Thyroid gland (tissue), 4 donors: ENCODE data around the gene SLC25A41. TPM values are rescaled to one million over a fixed set of nuclear protein-coding genes. Genes with fewer than 3 reads are reported as not detected.

Experiments
- DNase-seq, 2 donors: peaks; one replicate each; pipeline ENCODE4 v3.0.0-alpha.2; 2019
- H3K27ac ChIP-seq, 3 donors: fragments of 200-600 bp; sonication (generic); 1 replicate in 2 of 3; 2 replicates in 1 of 3; pipeline ENCODE4 v1.5.1; 2016 to 2019; ENCODE audit warnings: mild to moderate bottlenecking in 1 of 3, moderate library complexity in 1 of 3
- H3K27me3 ChIP-seq: fragments of 200-600 bp; sonication (generic); one replicate; pipeline ENCODE4 v1.5.1; 2019
- H3K36me3 ChIP-seq, 2 donors: fragments of 200-600 bp; sonication (generic); one replicate each; pipeline ENCODE4 v1.5.1; 2016 to 2019
- H3K4me1 ChIP-seq, 2 donors: fragments of 200-600 bp; sonication (generic); one replicate each; pipeline ENCODE4 v1.5.1; 2017 to 2019
- H3K4me3 ChIP-seq, 3 donors: fragments of 200-600 bp; sonication (generic); replicated peaks in 1 of 3; 1 replicate in 2 of 3; 2 replicates in 1 of 3; pipeline ENCODE4 v1.5.1; 2016; ENCODE audit warnings: mild to moderate bottlenecking in 1 of 3
- H3K9me3 ChIP-seq: fragments of 200-600 bp; sonication (generic); one replicate; pipeline ENCODE4 v1.5.1; 2017
- POLR2A ChIP-seq, 2 donors: fragments of 450-650 bp; IDR thresholded peaks; one replicate each; pipeline ENCODE4 v1.6.1; 2017; ENCODE audit warnings: antibody characterized with exemption in 2 of 2, mild to moderate bottlenecking in 2 of 2, moderate library complexity in 1 of 2
- WGBS, 2 donors: methylation state at CpG; one replicate each; pipeline ENCODE4 v1.1.5; 2017; 5-methylcytosine and 5-hydroxymethylcytosine counted together
- intact Hi-C: fragments of 100-400 bp; cut with DNase I; formaldehyde crosslinking; loops from one replicate; pipeline ENCODE4 v1.15.1; 2023
- total RNA-seq, 4 donors: library from RNA; depleted of rRNA; stranded (reverse); fragments of >200 nt; gene quantifications; one replicate each; pipeline ENCODE4 v1.2.3, GENCODE V29; 2016
- TF ChIP-seq, protein P1 (sequence below), 6 experiments: fragments of 200-600 bp in 3 of 6; fragments of 450-650 bp in 3 of 6; sonication (generic) in 3 of 6; IDR thresholded peaks; one replicate each; pipeline ENCODE4 v1.5.1; 2016 to 2019; ENCODE audit warnings: antibody characterized with exemption in 6 of 6, mild to moderate bottlenecking in 2 of 6, inconsistent platforms in 1 of 6, moderate library complexity in 1 of 6

The SLC25A41 gene
- total RNA-seq, 4 donors from 2014 or later: 0.33 TPM; not detected in 3

- Histone ChIP-seq H3K4me3 (no peak overlapping the region), H3K36me3 (peaks cover 0 to 5% of the 10 kb centered on the region in 2 donors), H3K4me1 (peaks cover 0 to 13% of the 10 kb centered on the region in 2 donors), H3K27me3 (no peaks in the 10 kb centered on the region), H3K9me3 (no peaks in the 10 kb centered on the region), H3K27ac (no peak overlapping the region)
- intact Hi-C loops: no loop called here
- 85 to 96% methylated on average over 7 to 21 of the region's 21 CpGs for WGBS, 2 donors
- TF ChIP-seq POLR2A (IDR thresholded peaks at IDR 0.05): no peak
- TF ChIP-seq, protein P1, sequence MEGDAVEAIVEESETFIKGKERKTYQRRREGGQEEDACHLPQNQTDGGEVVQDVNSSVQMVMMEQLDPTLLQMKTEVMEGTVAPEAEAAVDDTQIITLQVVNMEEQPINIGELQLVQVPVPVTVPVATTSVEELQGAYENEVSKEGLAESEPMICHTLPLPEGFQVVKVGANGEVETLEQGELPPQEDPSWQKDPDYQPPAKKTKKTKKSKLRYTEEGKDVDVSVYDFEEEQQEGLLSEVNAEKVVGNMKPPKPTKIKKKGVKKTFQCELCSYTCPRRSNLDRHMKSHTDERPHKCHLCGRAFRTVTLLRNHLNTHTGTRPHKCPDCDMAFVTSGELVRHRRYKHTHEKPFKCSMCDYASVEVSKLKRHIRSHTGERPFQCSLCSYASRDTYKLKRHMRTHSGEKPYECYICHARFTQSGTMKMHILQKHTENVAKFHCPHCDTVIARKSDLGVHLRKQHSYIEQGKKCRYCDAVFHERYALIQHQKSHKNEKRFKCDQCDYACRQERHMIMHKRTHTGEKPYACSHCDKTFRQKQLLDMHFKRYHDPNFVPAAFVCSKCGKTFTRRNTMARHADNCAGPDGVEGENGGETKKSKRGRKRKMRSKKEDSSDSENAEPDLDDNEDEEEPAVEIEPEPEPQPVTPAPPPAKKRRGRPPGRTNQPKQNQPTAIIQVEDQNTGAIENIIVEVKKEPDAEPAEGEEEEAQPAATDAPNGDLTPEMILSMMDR (IDR thresholded peaks at IDR 0.05): no peak
- DNase-seq: no peak
These were observed 33.1 kb upstream of the SLC25A41 start for GRCh38 chr19:6466526-6467248.

- H3K27me3 ChIP-seq: no peaks in the 10 kb centered on the region
- H3K36me3 ChIP-seq: peaks cover 0 to 5% of the 10 kb centered on the region in 2 donors
- H3K9me3 ChIP-seq: no peaks in the 10 kb centered on the region
- H3K4me1 ChIP-seq: peaks cover 0 to 13% of the 10 kb centered on the region in 2 donors
- no peak for DNase-seq
- H3K4me3 ChIP-seq: no peak overlapping the region
- intact Hi-C loops: no loop called here
- no peak overlapping the region for H3K27ac ChIP-seq
- WGBS, 2 donors: 94 to 98% methylated on average over 7 to 8 of the region's 8 CpGs
- TF ChIP-seq, protein P1 (IDR thresholded peaks at IDR 0.05): no peak
- TF ChIP-seq POLR2A (IDR thresholded peaks at IDR 0.05): no peak
These were observed 32.1 kb upstream of the SLC25A41 start for GRCh38 chr19:6465663-6466062.

DNA sequence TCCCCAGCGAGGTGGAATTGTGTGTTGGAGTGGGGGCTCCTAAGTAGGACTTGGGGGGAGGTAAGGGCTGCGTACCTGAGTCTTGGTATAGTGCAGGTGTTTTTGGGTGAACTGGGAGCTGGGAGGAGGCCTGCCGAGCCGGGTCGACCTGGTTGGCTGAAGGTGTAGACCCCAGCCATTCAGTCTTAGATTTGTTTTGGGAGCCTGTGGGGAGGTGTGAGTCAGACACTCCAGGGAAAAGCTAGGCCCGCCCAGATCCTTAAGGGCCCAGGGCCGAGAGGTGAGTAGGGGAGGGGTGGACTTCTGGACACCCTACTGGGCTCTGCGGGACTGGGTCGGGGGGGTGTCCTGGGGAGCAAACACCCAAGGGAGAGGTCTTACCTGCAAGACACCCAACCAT is 31.4 kb upstream of the SLC25A41 start:
- TF ChIP-seq POLR2A (IDR thresholded peaks at IDR 0.05): no peak
- TF ChIP-seq, protein P1 (IDR thresholded peaks at IDR 0.05): no peak
- peak overlapping the region in 1 of 3 donors; percentile 16 for H3K27ac ChIP-seq
- 17 to 23% methylated on average over 9 of the region's 9 CpGs for WGBS, 2 donors
- H3K27me3 ChIP-seq: no peaks in the 10 kb centered on the region
- peaks cover 0 to 13% of the 10 kb centered on the region in 2 donors for H3K4me1 ChIP-seq
- DNase-seq: peak; percentile 24 to 29
- peaks cover 0 to 5% of the 10 kb centered on the region in 2 donors for H3K36me3 ChIP-seq
- no peaks in the 10 kb centered on the region for H3K9me3 ChIP-seq
- intact Hi-C loops: no loop called here
- H3K4me3 ChIP-seq: peak overlapping the region; percentile 43 to 72 (median 46)

- H3K4me3 ChIP-seq: peak within 1 kb of the TSS; percentile 43 to 72 (median 46)
- DNase-seq: peak; percentile 96
- WGBS, 2 donors: 2 to 3% methylated on average over 11 to 38 of the region's 65 CpGs
These were observed 30.7 kb upstream of the SLC25A41 start, which contains the start of gene CRB3 for GRCh38 chr19:6464070-6464873. CRB3 (plus strand) TSS chr19:6464271; CDS start chr19:6464702, 431 bp downstream.

More at GRCh38 chr19:6464070-6464873, 30.7 kb upstream of the SLC25A41 start, which contains the start of gene CRB3:
- Histone ChIP-seq H3K4me1 (peaks cover 0 to 13% of the 10 kb centered on the region in 2 donors), H3K27ac (peak within 1 kb of the TSS in 1 of 3 donors; percentile 16), H3K27me3 (no peaks in the 10 kb centered on the region), H3K9me3 (no peaks in the 10 kb centered on the region), H3K36me3 (peaks cover 0 to 5% of the 10 kb centered on the region in 2 donors)
- TF ChIP-seq POLR2A (IDR thresholded peaks at IDR 0.05): peak in 1 of 2 donors; percentile 72
- TF ChIP-seq, protein P1 (IDR thresholded peaks at IDR 0.05): peak in 2 of 6 experiments; percentile 2 to 9
- intact Hi-C loops: no loop called here
